Stimulated activated CD8-positive, alpha-beta memory T cell treated with anti-CD3 and anti-CD28 coated beads, Interleukin-12 subunit alpha, Interleukin-12 subunit beta, amount 100 ng/mL, for 24 hours (primary cell): ENCODE data around the gene SWI5.
A peak's percentile ranks its signal among the peaks of the same experiment; 100 is the strongest.

Experiments used
- DNase-seq: peaks from one replicate; pipeline ENCODE4 v3.0.0-alpha.2; 2020; ENCODE audit errors: extremely low read depth

Gene SWI5

DNA sequence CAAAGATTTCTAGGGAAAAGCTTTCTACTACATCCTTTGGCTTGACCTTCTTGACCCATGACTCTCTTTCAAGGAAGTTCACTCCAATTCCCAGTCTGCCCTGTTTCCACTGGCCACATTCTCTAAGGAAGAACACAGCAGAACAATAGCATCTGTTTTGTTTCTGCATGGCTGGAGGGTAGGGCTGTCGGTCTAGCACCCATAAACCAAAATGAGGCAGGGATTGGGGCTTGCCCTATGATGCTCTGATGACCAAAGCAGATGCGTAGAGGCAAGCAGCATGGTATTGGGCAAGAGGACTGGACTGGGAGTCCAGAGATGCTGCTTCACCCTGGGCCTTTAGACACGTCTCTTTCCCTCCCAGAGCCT lies 24.4 kb upstream of the SWI5 start:
- no peak for DNase-seq

DNA sequence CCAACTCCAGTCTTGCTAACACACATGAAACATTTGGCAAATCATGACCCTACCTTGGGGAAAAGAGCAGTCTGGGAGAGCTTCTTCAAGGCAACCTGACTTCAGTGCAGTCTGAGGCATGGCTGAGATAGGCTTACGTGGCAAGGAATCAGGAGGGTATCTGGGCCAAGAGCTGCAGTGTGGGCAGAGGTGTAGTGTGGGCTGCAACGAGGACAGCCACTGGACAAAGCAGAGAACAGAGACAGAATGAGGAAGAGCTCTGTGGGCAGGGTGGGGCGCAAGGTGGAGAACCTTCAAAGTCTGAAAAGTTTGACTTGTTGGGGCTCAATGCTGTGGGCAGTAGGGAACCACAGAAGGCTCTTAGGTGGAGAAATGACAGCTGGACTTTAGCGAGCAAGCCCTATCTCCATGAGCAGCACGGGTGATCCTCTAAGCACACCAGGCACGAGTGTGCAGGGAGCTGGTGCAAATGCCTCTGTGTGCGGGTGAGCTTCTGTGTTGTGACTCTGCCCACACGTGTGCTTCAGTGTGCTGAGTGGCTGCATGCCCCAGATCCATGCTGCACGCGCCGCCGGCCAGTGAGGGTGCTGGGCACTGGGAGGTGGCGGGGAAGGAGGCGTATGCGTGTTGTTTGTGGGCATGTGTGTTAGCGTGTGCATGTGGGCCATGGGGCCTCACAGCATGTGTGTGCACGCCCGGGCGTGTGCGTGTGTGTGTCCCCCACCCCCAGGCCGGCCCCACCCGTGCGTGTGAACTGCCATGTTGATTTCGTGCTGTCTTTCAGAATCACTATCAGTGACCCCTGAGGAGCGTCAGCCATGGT lies 23.5 kb upstream of the SWI5 start:
- DNase-seq, result no peak

DNA sequence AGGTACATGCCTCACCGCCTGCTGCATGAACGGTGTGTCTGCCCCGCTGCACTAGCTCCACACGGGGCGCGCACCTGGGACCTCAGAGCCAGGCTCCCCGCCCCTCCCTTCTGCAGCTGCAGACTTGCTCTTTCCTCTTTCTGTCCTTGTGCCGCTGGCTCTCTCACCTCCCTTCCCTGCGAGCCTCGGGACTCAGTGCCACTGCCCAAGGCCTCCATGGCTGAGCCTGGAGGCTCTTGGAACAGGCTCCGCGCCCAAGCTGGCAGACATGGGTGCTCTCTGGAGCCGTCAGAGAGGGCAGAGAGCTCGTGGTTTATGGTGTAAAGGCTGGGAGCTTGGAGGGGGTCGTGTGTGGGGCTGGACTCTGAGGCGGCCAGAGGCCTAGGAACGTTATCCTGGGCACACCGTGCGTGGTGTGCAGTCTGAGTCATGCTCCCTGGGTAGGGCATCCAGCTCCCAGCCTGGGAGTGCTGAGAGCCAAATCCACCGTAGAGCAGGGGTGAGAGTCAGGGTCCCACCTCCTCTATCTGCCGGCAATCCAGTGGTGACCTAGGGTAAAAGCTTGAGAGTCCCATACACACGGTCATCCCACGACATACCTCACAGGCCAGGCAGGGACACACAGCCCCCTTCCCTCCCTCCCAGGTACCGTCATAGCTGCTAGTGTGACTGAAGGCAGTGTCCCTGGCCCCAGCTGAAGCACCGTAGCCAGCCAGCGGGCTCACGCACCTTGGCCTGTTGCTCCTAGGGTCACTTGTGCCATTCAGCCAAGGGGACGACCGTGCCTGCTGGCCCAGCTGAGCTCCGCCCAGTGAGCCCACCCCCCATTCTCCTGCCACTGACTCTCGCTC lies 22.7 kb upstream of the SWI5 start:
- no peak for DNase-seq

- DNase-seq, result no peak
These were observed 22.1 kb upstream of the SWI5 start for GRCh38 chr9:128253991-128254346.

DNA sequence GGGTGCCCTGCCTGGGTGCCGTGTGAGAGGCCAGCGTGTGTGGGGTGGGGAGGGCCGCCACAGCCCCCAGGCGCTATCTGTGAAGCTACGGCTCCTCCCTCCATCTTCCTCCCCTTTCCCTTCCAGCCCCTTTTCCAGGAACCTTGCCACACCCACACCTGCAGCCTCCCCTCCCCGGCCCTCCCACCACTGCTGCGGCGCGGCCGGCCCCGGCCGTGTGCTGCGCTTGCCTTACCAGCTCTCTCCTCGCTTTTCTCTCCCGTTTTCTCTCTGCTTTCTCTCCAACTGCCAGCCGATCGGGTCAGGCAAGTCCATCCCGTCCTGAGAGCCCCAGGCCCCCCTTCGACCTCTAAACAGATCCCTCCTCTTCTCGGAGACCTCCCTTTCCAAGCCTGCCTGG lies 21.7 kb upstream of the SWI5 start:
- no peak for DNase-seq

- peak; percentile 28 for DNase-seq
These were observed 21.0 kb upstream of the SWI5 start for GRCh38 chr9:128254855-128255759.

DNA sequence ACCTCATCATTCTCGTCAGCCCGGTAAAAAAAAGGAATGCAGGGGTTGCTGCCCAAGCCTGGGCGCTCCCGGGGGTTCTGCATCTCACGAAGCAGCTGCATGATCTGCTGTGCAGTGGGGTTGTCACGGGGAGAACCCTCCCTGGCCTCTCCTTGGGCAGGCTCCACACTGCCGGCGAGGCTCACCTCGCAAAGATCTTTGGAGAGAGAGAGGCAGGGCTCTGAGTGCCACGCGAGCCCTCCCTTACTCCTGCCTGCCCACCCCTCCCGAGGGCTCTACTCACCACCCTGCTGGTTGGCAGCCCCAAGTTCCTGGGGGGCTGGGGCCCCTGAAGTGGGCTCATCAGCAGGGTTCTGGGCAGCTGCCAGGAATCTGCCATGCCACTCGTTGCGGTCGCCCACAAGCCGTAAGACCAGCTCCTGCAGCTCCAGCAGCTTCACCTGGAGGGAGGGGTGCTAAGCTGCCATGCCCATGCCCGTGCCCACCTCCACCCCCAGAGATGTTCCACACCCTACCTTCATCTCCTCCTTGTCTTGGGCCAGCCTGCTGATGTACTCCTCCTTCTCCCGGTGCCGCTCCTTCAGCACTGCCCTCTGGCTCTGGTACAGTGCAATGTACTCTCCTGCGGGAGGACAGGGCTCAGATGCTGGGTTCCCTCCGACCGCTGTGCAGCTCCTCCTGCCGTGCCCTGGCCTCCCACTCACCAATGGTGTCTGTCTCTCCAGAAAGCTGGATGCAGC lies 18.8 kb upstream of the SWI5 start:
- no peak for DNase-seq

DNA sequence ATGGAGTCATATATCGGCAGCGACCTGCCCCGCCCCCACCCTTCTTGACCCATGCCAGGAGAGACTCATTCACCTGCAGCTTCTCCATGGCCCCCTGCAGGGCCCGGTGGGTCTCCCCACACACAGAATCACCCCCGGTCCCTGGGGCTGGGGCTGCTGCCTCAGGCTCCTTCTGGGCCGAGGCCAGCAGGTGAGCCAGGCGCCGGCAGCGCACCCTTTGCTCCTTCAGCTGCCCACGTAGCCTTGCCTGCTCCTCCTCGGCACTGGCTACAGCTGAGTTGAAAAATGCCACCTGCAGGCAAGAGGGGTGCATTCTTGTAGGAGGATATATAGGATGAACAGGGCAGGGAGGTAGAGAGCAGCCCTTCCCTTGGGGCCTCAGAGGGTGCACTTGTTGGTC lies 18.2 kb upstream of the SWI5 start:
- no peak for DNase-seq

DNA sequence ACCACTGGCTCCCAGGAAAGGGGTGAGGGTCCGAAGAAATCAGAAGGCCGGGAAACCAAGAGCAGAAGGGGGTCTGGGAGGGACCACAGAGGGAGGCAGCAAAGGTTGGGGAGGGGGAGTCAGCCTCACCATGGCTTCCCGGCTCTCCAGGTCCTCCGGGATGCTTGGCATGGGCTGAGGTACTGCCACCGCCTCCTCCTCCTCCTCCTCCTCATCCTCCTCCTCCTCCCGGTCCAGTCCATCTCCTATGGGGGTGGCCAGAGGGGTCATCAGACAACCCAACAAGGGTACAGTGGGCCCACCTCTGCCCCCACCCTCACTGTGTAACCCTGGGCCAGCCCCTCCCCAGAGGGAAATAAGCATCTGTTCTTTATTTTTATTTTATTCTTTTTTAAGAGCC lies 17.8 kb upstream of the SWI5 start:
- DNase-seq, result no peak

DNA sequence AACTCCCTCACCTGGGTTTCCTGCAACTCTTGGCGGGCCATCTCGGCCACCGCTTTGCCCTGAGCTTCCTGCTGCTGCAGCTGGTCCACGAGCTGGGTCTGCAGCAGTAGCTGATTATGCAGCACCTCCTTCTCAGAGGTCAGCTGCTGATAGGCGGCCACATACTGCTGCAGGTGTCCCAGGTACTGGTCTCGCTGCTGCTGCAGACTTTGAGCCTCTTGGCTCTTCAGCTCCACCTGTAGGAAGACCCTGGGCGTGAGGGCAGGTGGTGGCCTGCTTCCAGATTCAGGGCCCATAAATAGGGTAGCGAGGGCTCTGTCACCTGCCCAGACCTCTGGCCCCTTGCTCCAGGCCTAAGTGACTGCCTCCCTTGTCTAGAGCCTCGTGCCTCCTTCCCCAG lies 16.9 kb upstream of the SWI5 start:
- no peak for DNase-seq

GRCh38 chr9:128260340-128260739 lies 15.7 kb upstream of the SWI5 start:
- no peak for DNase-seq

GRCh38 chr9:128262687-128263086 lies 13.4 kb upstream of the SWI5 start:
- DNase-seq, result no peak

- DNase-seq, result no peak
These were observed 10.7 kb upstream of the SWI5 start for GRCh38 chr9:128265348-128265847.

- no peak for DNase-seq
These were observed 9.0 kb upstream of the SWI5 start for GRCh38 chr9:128266868-128267590.

GRCh38 chr9:128271112-128271511 lies 5.0 kb upstream of the SWI5 start:
- no peak for DNase-seq

DNA sequence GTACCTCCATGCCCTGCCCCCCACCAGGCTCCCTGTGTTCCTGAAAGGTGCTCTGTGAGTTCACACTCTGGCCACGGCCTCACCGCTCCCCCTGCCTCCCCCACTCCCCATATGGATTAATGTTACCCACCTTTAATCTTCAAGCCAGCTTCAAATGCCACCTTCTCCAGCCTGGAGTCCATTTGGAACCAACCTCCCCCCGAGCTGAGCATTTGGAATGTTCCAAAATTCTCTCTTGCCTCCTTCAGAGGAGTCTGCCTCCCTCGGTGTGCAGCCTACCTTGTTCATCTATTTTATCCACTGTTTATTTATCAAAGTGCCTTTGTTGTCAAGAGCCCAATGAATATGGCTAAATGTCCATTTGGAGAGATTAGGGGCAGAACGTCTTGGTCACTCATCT lies 4.6 kb upstream of the SWI5 start:
- DNase-seq, result no peak

- DNase-seq, result no peak
These were observed 1.8 kb upstream of the SWI5 start for GRCh38 chr9:128274245-128274644.

GRCh38 chr9:128275198-128276007 lies 673 bp upstream of the SWI5 start, which contains the start of gene GOLGA2:
GOLGA2 (minus strand) TSS chr9:128276007; CDS start chr9:128275976, 31 bp downstream.
- no peak for DNase-seq

GRCh38 chr9:128276574-128277270 lies 646 bp downstream of the SWI5 start:
- no peak for DNase-seq
